ENCODE measurements around the gene PHEX.

Gene PHEX

DNA sequence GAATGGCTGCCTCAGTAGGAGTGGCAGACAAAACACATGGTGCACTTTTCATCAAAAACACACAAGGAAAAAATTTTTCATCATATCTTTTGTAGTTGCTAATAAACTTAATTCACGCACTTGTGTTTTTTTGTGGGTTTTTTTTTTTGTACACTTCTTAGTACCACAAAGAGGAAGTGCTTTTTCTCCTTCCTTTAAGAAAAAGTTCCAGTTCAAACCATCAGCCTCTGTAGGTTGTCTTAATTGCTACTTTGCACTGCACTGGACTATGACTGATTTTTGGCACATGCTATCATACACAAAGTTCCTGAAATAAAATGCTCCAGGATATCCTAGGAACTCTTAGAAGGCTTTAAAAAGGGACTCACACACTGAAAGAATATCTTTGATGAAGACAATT lies at the start of gene PHEX:
TSS of gene PHEX (plus strand) at position 242 of the 400 bp plus-strand sequence. CDS start 681 bp downstream, outside the sequence.
- no peak for DNase-seq (ENCODE audit: low read depth in 2 of 2)

DNA sequence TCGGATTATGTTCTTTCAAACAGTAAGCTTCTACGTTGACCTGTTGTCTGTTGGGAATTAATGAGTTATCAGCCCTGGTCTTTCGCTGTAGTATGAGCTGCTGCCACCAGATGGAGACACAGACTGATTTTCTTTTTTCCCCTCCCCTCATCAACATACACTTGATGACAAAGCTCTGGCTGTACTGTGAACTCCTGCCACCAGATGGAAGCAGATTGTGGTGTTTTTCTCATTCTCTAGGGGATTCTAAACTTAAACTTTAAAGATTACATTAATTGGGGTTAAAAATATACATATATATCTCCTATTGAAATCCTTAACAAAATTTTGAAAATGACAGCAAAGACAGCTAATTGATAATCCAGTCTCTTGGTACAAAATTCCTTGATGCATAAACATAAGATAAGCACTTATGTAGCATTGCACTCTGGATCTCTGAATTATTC lies 46.8 kb upstream of the PHEX start:
- peak; percentile 27 for DNase-seq (ENCODE audit: low read depth in 2 of 2)

DNA sequence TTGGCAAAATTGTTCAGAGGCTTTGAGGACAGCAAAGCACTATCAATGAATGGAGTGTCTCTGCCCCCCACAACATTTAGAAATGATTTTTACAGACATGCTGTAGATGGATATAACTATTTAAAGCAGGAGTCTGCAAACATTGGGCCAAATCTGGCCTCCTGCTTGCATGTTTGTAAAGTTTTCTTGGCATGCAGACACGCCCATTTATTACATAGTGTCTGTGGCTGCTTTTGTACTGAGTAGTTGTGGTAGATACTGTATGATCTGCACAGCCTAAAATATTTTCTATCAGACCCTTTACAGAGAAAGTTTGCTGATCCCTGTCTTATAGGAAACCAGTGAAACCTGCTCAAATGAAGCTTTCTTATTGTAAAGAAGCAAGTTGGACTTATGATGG lies 45.5 kb upstream of the PHEX start:
- no peak for DNase-seq (ENCODE audit: low read depth in 2 of 2)

DNA sequence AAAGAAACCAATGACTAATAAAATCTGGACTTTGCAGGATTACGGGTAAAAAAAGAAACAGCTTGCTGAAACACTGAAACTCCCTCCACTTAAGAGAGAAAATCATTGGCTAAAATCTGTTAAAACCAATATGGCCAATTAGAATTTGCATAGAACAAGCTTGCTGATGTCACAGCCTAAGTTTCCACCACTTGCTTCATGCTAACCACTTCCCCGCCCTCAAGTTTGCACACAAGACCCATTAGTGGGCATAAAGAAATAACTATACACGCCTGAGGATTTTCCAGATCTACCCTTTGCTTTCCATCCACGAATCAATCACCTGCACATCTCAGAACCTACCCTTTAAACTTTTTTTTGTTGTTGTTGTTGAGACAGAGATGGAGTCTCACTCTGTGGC lies 42.7 kb upstream of the PHEX start:
- peak in 1 of 2 donors; percentile 11 for DNase-seq (ENCODE audit: low read depth in 2 of 2)

DNA sequence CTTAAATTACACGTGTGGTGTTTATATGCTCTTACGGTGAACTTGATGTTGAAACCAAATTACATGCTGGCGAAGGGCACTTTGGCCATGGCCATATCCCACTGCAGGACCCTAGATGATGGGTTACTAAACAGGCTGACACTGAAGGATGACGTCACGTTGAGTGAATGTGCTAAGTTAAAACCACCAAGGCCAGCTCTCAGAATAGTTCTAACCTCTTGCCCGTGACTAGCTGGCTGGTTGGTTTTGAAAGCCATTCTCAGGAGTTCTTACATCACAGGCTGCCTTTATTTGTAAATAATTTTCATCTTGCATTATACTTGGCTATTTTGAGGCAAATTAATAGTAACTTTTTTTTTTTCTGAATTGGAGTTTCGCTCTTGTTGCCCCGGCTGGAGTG lies 41.3 kb upstream of the PHEX start:
- DNase-seq (ENCODE audit: low read depth in 2 of 2) = no peak

DNA sequence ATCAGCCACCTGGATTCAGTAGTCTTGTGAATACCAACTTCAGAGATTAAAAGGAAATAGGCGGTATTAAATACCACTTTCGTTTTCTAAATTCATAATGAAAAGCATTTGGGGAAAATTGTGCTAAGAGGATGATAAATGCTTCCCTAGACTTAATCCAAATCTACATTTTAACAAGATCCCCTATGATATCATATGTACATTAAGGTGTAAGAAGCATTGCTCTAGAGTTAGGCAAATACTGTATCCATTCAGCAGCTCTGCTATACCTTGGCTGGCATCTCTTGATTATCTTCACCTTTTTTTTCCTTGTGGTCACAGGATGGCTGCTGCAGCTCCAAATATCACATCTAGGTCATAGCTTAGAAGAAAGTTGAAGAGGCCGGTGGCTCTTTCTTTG lies 40.6 kb upstream of the PHEX start:
- DNase-seq (ENCODE audit: low read depth in 2 of 2) = no peak

DNA sequence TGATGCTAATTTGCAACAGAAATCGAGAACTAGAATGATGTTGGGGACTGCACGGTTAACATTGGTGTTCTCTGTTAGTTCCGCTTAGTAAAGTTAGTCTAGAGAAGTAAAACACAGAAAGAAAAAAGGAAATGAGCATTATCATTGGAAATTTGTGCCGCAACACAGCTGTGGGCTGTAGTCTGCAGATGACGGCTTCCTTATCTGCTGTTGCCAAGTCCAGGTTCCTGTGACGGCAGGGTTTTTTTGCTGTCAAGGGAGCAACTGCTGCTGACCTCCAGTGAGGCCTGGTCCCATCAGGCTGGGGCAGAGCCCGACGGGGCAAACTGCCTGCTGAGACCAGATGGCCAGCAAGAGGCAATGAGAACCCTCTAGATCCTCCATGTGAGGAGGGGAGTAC lies 38.9 kb upstream of the PHEX start:
- no peak for DNase-seq (ENCODE audit: low read depth in 2 of 2)

DNA sequence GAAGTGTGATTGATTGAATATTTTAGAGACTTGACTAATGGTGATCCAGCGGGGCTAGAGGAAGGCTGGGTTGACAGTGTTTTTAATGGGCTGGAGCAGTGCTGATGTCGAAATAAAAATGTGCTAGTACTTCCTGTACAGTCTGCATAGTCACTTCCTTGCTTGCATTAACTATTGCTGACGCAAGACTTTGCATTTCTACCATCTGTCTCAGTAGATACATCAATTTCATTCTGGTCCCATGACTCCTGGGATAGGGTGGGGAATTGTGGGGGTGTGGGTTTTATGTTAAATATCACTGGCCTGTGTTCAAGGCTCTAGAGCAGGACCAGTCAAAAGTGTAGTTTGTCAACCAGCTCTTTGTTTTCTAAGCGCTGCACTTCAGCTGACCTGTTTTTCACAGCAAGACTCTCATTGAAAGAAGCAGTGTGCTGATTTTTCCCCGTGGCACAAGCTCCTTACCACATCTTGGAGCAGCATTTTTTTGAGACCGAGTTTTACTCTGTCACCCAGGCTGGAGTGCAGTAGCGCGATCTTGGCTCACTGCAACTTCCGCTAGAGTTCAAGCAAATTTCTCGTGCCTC lies 35.2 kb upstream of the PHEX start:
- no peak for DNase-seq (ENCODE audit: low read depth in 2 of 2)

DNA sequence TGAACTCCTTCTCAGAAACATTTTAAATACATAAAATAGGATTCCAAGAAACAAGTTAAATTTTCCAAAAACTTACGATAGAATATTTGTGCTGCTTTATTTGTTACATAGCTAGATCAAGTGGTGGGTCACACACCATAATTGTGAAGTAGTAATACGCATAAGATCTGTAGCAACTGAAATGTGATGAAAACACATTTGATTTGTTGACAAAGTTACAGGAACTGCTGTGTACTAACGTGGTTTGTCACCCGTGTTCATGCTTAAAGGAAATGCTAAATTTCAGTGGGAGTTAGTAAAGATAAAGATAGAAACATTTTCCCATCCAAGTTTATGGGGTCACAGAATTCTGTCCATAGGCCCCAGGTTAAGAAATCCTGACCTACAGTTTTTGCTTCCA lies 34.1 kb upstream of the PHEX start:
- DNase-seq (ENCODE audit: low read depth in 2 of 2) = no peak

DNA sequence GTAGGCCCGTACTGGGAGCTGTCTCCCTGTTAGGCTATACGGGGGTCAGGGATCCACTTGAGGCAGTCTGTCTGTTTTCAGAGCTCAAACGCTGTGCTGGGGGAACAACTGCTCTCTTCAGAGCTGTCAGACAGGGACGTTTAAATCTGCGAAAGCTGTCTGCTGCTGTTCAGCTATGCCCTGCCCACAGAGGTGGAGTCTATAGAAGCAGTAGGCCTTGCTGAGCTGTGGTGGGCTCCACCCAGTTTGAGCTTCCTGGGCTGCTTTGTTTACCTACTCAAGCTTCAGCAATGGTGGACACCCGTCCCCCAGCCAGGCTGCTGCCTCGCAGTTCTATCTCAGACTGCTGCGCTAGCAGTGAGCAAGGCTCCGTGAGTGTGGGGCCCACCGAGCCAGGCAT lies 27.3 kb upstream of the PHEX start:
- DNase-seq (ENCODE audit: low read depth in 2 of 2) = no peak

DNA sequence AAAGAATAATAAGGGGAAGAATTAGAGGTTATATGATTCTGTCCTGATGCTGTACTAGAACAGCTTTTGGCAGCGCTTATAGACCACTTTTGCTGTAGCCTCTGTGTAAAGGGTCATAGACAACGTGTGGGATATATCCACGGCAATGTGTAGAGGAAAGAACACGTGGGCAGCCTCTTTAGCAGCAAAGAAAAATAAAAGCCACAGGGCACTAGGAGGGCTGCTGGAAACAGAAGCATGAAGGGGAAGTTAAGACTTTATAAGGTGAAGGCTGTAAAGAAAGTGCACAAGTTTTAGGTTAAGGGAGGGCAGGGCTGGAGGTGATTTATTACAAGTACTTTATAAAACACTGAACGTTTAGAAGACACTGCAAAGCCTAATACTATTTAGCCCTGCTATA lies 20.1 kb upstream of the PHEX start:
- no peak for DNase-seq (ENCODE audit: low read depth in 2 of 2)

DNA sequence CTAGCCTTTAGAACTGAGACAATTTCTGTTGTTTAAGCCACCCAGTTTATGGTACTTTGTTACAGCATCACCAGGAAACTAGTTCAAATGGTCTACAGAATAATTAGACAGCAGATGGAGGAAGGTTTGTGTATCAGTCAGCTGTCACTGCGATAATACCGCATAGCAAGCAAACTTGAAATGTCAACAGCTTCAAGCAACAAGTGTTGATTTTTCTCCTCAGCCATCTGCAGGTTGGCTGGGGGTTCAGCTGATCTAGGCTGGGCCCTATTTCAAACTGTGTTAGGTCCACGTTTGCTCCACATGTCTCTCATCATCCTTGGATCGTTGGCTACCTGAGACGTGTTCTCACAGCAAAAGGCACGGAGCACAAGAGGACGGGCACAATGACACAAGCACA lies 19.2 kb upstream of the PHEX start:
- DNase-seq (ENCODE audit: low read depth in 2 of 2) = no peak

DNA sequence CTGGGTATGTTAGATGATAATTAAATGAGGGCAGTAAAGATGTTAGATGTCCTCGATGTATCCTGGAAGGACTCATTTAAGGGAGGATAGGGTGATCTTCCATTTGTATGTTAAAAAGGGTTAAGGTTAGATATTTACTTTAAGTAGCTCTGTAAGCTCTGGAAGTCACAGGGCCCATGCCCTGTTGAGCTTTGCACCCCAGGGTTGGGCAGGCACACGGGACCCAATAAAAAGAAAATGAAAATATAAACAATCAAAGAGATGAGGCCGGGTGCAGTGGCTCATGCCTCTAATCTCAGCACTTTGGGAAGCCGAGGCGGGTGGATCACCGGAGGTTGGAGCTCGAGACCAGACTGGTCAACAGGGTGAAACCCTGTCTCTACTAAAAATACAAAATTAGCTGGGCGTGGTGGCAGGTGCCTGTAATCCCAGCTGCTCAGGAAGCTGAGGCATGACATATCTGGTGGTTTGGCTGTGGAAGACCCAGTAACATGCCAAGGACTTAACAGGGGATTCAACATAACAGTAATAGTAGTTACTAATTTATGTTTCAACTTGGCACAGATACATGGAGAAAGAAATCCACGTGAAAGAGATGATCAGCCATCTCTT lies 16.9 kb upstream of the PHEX start:
- DNase-seq (ENCODE audit: low read depth in 2 of 2) = no peak

DNA sequence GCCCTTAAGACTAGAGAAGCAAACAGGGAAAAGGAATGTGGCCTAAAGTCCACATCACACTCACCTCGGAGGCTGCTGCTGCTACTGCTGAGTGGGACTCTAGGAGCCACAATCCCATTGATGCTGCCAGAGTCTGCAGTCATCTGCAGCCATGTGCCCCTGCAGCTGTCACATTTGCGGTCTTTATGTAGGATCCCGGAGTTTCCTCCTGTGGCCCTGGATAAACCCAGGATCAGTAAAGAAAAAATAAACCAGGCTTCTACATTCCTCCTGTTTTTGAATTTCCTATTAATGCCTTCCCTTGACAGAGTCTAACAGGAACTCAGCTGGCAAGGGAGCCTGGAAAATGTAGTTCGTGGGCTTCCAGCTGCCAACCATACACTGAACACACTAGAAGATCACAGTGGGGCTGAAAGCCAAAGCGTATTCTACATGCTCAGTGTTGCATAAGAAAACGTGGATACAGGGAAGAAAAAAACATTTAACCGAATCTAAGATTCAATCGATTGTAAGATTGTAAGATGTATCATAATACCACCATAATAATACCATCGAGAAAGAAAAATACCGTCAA lies 10.3 kb upstream of the PHEX start:
- no peak for DNase-seq (ENCODE audit: low read depth in 2 of 2)

DNA sequence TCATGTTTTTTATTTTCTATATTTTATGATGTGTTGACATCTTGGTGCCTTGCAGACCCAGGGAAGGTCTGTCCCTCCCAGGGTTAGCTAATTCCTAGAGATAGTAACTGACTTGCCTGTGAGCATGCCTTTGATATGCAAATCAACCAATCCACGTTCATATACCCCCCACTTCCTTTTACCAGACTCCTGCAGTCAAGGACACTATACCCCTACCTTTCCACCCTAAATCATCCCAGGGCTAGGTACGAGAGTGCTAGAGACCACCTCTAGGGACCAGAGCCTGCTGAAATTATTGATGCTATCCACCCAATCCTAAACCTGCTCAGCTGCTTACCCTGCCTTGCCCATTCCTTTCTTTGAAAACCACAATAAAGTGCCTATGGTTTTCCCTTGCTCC lies 7.5 kb upstream of the PHEX start:
- DNase-seq (ENCODE audit: low read depth in 2 of 2) = no peak

DNA sequence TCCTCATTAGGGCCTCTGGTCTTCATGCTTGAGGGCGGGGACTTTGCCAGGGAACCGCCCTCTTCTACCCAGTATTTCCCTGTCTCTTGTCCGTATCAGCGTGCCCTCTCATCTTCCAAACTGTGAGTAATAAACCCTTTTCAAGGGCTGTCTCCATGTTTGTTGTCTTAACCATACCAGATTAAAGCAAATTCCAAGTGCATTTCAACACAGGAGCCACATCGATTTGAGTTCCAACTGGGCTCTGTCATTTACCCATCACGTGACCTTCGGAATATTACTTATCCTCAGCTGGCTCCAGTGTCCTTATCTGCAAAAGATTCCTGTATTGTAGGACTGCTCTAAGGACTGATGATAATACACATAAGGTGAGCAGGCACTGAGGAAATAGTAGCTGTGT lies 6.4 kb upstream of the PHEX start:
- no peak for DNase-seq (ENCODE audit: low read depth in 2 of 2)

DNA sequence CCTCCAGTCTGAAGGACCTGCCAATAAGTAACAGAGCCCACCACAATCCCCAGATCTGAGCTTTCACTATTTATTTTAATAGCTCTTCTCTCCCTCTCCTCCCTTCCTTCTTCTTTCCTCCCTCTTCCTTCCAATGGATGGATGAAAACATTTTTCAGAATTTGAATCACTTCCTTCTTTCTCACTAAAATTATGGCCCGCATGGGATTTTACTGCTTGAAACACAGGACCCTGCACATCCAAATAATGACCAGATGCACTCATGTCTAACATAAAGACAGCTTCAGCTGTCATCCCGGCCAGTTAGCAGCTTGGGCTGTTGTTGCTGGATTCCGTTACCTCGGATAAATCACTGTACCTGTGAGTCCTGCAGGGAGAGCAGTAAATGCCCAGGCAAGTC lies 5.4 kb upstream of the PHEX start:
- no peak for DNase-seq (ENCODE audit: low read depth in 2 of 2)

DNA sequence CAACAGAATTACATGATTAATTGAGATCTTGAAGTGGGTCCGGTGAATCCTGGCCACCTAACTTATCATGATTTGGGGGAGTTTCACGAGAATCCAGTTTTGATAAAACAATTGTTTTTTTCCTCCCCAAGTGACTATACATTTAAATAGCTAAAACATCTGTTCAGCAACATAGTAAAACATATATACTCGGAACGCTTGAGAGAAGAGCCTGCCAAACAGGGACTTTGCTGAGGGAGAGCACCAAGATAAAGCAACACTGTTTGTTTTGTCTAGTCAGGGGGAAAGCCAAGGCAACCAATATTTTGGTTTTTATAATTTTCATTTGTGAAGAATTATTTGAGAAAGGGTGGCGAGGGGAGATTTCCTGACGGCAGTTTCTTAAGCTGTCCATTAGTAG lies 381 bp downstream of the PHEX start:
- no peak for DNase-seq (ENCODE audit: low read depth in 2 of 2)

DNA sequence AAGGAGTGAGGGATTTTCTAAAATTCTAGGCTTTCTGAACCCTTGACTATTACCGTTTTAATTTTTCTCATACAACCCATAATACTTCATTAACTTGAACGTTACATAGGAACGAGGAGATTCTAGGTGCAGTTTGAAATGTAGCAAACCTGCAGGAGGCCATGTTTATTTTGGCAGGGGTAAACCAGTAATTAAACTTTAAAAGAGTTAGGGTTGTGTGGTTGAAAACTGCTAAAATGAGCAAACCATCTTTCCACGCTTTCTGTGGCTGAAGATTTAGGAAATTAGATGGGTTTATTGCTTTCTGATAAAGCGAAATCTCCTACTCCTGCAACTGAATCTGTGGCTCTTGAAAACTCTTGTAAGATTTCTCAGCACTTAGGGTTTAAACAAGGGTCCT lies 1.7 kb downstream of the PHEX start:
- no peak for DNase-seq (ENCODE audit: low read depth in 2 of 2)

DNA sequence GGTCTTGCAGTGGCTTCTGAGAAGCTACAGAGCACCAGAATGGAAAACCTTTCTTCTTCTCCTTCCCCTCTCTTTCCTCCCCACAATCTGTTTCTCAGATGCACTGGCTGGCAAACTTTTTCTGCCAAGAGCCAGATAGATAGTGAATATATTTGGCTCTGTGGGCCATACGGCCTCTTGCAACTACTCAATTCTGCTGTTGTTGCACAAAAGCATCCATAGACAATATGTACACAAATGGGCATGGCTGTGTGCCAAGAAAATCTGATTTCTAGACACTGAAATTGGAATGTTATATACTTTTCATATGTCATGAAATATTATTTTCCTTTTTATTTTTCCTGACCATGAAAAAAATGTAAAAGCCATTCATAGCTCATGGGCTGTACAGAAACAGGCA lies 3.1 kb downstream of the PHEX start:
- DNase-seq (ENCODE audit: low read depth in 2 of 2) = no peak

DNA sequence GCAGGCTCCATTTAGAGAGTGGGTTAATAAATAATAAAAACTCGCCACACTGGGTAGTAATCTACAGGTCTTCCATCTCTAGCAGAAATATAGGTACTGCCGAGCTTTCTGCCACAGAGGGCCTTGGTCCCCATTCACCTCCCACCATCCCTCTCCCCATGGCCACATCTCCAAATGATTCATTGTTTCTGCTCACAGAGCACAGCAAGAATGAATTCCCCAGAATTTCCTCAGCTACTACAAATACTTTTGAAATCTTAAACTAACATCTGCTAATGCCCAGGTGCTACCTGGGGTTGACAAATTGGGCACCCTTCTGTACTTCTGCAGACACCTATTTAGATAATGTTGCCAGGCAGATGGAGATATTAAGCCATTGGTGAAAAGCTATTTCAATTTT lies 5.1 kb downstream of the PHEX start:
- no peak for DNase-seq (ENCODE audit: low read depth in 2 of 2)

DNA sequence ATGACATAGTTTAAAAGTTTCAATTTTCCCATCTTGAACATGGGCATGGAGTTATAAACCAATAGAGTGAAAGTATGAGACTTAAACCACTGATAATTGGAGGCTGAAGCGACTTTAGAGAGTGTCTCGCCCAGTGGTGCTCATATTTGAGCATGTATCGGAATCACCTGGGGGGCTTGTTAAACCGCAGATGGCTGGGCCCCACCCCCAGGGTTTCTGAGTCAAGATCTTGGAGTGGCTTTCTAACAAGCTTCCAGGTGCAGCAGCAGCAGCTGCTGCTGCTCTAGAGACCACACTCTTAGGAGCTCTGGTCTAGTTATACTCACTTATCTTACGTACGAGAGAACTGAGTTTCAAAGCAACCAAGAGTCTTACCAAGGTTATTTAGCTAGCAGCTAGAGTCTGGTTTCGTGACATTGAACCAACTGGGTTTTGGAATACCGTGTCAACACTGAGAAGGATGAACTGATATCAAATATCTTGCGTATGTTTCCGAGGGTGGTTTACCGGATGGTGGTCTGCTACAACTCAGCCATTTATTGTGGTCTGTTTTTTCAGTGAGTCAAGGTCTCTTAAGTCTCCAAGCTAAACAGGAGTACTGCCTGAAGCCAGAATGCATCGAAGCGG lies 5.9 kb downstream of the PHEX start:
- no peak for DNase-seq (ENCODE audit: low read depth in 2 of 2)

DNA sequence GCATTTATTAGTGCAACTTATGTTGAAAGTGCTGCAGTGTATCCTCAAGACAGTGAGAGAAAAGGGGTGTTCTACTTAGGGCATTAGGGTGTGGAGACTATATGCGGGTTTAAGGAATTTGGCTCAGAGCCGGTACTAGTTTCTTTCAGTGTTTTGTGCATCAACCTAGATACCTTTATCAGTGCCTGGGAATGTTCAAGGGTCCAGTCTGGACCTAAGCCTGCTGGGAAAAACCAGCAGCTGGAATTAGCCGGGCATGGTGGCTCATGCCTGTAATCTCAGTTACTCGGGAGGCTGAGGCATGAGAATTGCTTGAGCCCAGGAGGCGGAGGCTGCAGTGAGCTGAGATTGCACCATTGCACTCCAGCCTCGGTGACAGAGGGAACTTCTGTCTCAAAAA lies 7.4 kb downstream of the PHEX start:
- no peak for DNase-seq (ENCODE audit: low read depth in 2 of 2)

Data from stimulated activated CD8-positive, alpha-beta memory T cell treated with anti-CD3 and anti-CD28 coated beads, Interleukin-2, amount 100 ng/mL, for 48 hours (primary cell).